GM10266 (cell line): ENCODE measurements around the gene CPNE5.

ENCODE experiments used
- DNase-seq: peaks from one replicate; pipeline ENCODE4 v3.0.0; 2012; ENCODE audit errors: extremely low spot score
- CTCF ChIP-seq: IDR thresholded peaks from 2 replicates; pipeline ENCODE4 v1.5.1; 2012; ENCODE audit warnings: mild to moderate bottlenecking, low read depth; ENCODE audit not compliant: control insufficient read depth, insufficient read depth; ENCODE audit errors: missing control alignments

The CPNE5 gene

DNA sequence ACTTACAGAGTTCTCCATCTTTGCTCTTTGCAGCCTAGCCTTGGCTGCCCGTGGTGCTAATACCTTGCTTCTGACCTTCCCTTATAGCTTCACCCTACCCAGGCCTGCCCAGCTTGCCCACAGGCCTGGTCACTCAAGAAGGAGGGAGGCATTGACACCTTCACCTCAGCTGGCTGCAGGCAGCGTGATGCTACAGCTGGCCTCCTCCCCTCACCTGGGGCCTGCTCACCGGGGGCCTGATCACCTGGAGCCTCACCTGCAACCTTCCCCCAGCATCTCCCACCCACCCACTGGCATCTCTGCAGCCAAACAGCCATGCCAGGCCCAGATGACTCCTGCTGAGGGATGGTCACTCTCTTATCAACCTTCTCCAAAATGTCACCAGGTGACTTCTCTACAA, 40.4 kb downstream of the CPNE5 start:
- no peak for TF ChIP-seq CTCF
- DNase-seq = no peak

GRCh38 chr6:36797653-36798052, 41.6 kb downstream of the CPNE5 start:
- no peak for TF ChIP-seq CTCF
- DNase-seq = no peak

DNA sequence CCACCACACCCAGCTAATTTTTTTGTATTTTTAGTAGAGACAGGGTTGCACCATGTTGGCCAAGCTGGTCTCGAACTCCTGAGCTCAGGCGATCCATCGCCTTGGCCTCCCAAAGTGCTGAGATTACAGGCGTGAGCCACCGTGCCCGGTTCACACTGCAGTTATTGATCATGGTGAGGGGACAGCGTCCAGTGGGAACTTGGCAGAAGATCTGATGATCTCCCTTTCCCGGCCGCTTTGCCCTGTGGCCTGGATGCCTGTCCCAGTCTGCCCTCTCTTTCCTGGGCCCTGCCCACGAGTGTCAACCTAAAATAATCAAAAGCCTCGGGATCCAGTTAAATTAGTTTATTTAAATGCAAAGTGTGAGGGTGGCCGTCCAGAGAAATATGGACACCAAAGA, 42.2 kb downstream of the CPNE5 start:
- no peak for TF ChIP-seq CTCF

GRCh38 chr6:36794713-36795065, 44.6 kb downstream of the CPNE5 start:
- no peak for TF ChIP-seq CTCF
- no peak for DNase-seq

More for the DNA sequence above, 42.2 kb downstream of the CPNE5 start:
- no peak for DNase-seq

GRCh38 chr6:36793913-36794712, 45.1 kb downstream of the CPNE5 start:
- DNase-seq = no peak
- no peak for TF ChIP-seq CTCF

- DNase-seq = no peak
- TF ChIP-seq CTCF = no peak
Observed at GRCh38 chr6:36793296-36793912, 45.8 kb downstream of the CPNE5 start.

- DNase-seq = no peak
- no peak for TF ChIP-seq CTCF
Observed at GRCh38 chr6:36791521-36792135, 47.6 kb downstream of the CPNE5 start.
